Measurements from ENCODE around the gene KRT79.

DNA sequence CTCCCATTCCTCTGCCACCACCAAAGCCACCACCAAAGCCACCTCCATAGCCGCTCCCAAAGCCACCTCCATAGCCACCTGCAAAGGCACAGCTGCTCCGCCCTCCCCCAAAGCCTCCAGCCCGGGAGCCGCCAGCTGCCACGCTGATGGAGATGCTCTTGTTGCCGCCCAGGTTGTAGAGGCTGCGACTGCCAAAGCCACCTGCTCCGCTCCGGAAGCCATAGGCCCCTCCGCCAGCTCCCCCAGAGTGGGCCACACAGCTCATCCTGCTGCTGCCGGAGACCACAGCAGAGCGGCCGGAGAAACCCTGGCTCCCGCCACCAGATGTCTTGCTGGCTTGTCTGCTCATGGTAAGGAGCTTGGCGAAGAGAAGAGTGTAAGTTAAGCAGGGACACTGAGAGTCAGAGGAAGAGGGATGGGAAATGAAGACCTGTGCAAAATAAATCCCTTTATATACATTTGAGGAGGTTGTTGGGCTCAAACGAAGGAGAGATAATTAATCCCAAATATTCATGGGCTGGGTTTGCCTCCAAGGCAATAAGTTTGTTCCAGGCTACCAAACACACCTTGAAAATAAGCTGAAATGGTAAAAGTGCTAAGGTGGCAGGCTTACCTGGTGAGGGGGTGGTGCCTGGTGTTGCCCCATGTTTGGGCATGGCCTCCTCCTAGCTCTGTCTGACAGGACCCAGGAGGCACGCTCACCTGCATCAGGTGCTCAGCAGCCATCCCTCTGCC, 38.2 kb downstream of the KRT79 start, which contains the start of gene KRT3:
- TF ChIP-seq, protein P1, sequence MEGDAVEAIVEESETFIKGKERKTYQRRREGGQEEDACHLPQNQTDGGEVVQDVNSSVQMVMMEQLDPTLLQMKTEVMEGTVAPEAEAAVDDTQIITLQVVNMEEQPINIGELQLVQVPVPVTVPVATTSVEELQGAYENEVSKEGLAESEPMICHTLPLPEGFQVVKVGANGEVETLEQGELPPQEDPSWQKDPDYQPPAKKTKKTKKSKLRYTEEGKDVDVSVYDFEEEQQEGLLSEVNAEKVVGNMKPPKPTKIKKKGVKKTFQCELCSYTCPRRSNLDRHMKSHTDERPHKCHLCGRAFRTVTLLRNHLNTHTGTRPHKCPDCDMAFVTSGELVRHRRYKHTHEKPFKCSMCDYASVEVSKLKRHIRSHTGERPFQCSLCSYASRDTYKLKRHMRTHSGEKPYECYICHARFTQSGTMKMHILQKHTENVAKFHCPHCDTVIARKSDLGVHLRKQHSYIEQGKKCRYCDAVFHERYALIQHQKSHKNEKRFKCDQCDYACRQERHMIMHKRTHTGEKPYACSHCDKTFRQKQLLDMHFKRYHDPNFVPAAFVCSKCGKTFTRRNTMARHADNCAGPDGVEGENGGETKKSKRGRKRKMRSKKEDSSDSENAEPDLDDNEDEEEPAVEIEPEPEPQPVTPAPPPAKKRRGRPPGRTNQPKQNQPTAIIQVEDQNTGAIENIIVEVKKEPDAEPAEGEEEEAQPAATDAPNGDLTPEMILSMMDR (IDR thresholded peaks at IDR 0.05) = no peak
- no peak for TF ChIP-seq POLR2AphosphoS5 (IDR thresholded peaks at IDR 0.05; ENCODE audit: low read depth, low read length)

Measured in Panc1 (cell line).